HG03565 (cell line): ENCODE data around the gene CLIC3.

Experiments used
- ATAC-seq: cut with Tn5 transposase; IDR thresholded peaks from one replicate; pipeline ENCODE4 v1.9.1; 2021; ENCODE audit warnings: mild to moderate bottlenecking, moderate library complexity; ENCODE audit not compliant: unreplicated experiment

Gene CLIC3

DNA sequence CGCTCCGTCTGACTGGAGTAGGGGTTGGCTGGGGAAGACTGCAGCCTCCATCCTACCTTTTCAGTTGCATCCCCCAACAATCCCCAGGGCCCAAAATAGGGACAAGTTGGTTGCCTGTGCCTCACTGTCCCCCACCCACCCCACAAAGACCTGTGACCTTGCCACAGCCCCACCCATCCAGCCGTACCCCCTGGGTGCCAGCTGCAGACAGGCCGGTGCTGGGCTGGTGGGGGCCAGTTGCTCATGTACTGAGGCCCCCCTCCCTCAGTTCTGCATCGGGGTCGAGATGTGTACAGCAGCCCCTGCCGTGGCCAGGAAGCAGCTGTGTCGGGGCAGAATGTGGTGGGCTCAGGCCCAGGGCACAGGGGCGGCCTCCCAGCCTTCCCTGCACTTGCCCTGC lies 13.2 kb downstream of the CLIC3 start:
- ATAC-seq: no peak

DNA sequence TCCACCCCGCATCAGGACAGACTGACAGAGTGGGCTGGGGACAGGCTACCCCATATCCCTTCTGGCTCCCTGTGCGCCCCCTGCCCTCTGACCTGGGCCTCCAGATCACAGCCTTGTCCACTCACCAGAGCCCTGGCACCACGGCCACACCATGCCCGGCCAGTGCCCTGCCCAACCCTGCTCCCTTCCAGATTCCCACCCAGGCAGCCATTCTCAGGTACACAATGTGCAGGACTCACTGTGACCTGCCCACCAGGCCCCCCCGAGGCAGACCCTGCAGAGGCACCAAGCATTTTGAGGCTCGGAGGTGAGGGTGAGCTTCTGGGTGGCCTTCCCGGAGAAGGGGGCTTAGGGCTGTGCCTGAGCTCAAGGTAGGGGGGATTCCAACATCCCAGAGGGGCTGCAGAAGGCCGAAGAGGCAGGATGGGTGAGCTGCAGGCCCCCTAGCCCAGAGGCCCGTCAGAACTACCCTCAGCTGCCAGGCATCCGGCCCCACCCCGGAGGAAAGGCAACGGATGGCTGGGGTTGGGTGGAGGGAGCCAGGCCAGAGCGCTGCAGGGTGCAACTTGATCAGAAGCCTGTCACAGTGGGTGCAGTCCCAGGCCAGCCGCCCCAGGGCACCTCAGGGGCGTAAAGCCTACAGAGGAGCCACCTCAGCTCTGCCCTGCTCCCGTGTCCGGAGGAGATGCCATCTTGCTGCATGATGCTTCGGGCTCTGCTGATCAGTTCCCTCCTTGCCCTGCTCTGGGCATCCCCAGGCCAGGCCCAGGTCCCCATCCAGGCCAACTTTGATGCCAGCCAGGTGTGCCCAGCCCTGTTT lies 13.9 kb downstream of the CLIC3 start, which contains the start of gene LCNL1:
Gene LCNL1, plus strand, starts transcription at position 762 of the 820 bp plus-strand sequence. CDS start 594 bp downstream, outside the sequence.
- ATAC-seq: no peak

DNA sequence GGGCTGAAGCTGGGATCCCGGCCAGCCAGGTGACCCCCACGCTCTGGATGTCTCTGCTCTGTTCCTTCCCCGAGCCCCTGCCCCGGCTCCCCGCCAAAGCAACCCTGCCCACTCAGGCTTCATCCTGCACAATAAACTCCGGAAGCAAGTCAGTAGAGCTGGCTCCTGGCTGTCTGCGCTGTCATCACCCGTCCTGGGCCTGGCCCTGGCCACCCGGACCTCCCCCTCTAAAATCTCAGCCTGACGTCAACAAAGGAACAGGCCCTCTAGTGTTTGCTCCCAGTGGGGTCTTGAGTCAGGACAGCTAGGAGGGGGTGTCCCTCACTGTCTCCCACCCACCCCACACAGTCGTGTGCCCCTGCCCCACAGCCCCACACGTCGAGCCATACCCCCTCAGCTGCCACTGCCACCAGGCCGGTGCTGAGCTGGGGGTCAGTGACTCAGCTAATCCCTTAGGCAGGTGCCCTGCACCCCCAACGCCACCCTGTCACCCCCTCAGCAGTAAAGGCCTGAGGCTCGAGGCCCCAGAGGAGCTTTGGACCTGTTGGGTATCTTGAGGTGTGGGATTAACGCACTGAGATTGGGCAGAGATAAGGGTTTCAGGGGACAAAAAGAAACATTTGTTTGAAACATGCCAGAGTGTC lies 14.7 kb downstream of the CLIC3 start:
- ATAC-seq: no peak

DNA sequence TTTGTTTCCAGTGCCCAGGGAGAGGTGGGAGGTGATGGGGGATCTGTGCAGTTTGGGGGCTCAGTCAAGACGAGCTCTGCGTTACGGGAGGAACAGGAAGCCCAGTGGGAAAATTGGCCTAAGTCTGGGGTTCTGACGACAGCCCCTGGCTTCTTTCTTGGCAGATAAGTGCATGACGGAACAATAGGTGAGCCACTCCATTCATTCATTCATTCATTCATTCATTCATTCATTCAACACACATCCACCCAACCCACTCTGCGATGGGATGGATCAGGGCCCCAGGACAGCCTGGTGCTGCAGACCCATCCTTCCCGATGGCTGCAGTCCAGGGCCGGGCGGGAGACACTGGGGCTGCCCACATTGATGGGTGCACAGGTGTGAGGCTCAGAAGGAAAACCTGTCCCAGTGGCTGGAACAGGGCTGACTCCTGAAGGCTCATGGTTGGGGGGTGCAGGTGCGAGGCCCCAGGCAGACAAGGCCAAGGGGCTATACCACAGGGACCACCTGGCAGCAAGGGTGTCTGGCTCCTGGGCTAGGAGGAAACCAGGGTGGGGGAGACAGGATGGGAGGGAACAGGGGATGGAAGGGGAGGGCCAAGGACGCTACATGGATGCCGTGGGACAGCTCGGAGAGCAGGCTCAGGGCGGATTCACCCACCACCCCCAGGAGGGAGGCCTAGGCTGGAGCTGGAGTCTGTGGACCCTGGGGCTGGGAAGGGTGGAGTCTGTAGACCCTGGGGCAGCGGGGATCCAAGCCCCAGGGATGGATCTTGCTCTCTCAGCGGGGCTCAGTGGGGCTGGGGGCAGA lies 15.5 kb downstream of the CLIC3 start:
- no peak for ATAC-seq

DNA sequence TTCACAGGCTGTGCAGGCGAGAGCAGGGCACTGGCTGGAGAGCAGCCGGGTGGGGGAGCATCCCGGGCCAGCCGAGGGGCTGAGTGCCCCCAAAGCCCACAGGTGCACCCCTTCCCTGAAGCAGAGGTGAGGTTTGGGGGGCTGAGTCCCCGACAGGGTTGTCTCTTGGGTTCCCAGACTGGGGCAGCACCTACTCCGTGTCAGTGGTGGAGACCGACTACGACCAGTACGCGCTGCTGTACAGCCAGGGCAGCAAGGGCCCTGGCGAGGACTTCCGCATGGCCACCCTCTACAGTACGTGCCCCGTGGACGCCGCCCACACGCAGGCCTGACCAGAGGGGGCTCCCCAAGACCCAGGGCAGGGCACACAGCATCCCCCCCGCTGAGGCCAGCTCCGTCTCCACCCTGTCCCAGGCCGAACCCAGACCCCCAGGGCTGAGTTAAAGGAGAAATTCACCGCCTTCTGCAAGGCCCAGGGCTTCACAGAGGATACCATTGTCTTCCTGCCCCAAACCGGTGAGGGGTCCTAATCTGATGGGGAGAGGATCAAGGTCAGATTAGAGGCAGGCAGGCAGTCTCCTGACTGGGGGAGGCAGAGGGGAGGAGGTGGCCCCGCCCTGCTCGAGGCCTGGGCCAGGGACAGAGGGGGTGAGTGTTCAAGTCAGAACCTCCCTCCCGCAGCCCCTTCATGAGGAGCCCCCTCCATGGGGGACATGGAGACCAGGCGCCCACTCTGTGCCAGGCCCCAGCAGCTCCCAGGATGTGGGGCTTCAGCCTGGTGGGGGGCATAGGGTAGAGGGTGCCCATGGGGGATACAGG lies 16.4 kb downstream of the CLIC3 start:
- no peak for ATAC-seq

DNA sequence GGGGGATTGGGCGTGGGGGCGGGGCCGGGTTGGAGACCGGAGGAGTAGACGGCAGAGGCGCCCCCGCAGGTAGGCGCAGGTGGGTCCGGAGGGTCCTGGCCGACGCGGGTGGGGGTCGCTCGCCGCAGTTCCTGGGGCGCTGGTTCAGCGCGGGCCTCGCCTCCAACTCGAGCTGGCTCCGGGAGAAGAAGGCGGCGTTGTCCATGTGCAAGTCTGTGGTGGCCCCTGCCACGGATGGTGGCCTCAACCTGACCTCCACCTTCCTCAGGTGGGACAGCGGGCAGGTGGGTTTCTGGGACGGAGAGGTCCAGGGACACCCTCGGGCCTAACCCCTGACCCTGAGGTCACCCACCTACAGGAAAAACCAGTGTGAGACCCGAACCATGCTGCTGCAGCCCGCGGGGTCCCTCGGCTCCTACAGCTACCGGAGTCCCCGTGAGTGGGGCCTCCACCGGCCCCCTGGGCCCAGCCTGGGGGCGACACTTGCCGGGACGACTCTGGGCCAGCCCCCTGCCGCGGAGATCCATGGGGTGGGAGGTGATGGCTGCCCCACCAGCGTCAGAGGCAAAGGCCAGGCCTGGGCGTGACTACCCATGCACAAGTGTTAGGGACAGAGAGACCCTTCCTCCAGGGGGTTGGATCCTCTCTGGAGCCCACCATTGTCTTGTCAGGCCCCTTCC lies 17.4 kb downstream of the CLIC3 start:
- no peak for ATAC-seq

DNA sequence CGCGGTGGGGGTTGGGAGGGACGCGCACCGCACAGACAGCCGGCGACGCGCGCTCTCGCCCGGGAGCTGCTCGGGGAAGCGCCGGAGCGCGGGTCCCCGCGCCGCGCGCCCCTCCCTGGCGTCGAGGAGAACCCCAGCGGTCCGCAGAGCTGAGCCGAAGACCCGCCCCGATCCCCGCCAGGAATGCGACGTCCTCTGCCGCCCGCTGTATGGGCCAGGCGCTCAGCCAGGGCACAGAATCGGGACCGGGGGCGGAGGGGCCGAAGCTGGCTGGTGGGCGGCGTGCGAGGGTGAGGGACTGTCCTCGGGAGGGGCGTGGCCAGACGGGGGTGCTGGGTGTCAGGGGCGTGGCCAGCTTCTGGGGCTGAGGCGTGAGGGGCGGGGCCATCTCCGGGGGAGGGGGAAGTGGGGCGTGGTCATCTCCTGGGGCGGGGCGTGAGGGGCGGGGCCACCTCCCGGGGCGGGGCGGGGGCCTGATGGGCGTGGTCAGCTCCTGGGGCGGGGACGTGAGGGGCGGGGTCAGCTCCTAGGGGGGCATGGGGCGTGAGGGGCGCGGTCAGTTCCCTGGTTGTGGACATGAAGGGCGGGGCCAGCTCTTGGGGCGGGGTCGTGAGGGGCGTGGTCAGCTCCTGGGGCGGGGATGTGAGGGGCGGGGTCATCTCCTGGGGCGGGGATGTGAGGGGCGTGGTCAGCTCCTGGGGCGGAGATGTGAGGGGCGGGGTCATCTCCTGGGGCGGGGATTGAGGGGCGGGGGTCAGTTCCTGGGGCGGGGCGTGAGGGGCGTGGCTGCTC lies 18.1 kb downstream of the CLIC3 start:
- no peak for ATAC-seq

DNA sequence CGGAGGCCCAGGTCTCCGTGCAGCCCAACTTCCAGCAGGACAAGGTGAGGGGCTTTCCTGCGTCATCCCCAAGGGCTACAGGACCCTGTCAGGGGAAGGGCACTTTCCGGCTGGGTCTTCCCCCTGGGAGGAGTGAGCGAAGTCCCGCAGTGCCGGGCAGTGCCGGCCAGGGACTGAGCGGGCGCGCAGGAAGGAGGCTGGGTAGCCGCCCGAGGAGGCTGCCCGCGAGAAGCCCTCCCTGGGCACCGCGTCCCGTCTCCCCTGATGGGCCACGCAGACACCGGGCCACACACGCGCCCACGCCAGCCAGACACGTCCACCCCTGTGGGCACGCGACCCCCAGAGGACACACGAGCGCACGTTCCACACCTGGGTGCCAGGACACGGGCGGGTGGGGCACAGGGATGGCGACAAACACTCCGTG lies 18.7 kb downstream of the CLIC3 start:
- ATAC-seq: no peak

DNA sequence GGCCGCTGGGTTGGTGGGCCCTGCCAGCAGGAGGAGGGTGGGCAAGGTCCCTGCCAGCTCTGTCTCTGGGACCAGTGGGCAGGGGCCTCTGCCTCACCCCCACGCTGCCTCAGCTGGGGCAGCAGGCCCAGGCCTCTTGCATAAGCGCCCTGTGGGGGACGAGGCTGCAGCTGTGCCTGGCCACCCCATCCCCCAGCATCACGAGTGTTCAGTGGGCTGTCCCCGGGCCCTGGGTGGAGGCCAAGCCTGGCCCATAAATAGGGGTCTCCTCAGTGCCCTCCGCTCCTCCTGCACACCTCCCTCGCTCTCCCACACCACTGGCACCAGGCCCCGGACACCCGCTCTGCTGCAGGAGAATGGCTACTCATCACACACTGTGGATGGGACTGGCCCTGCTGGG lies 19.1 kb downstream of the CLIC3 start, which contains the start of gene PTGDS:
Gene PTGDS, plus strand, starts transcription at position 282 of the 400 bp plus-strand sequence. Its CDS starts 75 bp downstream, at position 357.
- no peak for ATAC-seq

DNA sequence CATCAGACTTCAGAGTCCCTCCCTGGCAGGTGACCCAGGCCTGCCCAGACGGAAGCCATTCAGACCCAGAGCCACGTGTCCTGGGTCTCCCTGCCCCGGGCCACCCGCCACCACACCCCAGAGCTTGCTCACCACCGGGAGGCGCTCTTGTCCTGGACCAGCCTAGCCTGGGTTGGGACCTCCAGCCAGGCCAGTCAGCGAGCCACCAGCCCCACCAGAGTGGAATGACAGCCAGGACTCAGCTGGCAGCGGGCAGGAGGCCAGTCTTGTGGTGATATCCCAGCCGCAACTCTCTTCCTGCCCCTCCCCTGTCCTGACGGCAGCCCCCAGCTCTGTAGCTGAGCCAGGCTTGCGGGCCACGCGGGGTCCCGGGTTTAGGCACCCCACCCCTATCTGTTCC lies 20.7 kb downstream of the CLIC3 start:
- no peak for ATAC-seq

DNA sequence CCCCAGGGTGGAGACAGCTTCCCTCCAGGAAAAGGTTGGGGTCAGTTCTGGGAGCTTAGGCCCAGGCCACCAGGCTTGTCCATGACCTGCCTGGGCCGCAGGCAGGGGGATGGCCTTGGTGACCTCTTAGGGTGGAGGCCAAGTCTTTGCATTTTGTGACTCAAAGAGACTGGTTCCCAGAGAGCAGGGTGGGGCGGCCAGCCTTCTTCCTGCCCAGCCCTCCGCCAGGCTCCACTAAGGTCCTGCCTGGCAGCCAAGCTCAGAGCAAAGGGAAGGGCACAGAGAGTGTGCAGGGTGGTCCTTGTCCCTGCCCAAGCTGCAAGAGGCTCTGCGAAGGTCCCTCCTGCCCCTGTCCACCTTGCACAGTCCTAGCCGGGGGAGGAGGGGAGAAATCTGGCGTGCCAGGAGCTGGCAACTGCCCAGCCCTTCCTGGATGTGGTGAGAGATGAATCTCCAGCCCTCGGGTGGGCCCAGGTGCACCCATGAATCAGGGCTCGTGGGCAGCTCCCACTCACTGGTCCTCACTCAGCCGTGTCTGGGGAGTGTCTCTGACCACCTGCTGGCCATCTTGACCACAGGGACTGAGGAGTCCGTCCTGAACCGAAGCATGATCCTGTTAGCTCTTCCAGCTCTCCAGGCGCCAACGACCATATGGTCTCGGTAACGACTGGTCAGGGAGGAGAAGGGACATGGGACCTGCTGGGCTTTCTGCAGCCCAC lies 21.4 kb downstream of the CLIC3 start:
- ATAC-seq: no peak

DNA sequence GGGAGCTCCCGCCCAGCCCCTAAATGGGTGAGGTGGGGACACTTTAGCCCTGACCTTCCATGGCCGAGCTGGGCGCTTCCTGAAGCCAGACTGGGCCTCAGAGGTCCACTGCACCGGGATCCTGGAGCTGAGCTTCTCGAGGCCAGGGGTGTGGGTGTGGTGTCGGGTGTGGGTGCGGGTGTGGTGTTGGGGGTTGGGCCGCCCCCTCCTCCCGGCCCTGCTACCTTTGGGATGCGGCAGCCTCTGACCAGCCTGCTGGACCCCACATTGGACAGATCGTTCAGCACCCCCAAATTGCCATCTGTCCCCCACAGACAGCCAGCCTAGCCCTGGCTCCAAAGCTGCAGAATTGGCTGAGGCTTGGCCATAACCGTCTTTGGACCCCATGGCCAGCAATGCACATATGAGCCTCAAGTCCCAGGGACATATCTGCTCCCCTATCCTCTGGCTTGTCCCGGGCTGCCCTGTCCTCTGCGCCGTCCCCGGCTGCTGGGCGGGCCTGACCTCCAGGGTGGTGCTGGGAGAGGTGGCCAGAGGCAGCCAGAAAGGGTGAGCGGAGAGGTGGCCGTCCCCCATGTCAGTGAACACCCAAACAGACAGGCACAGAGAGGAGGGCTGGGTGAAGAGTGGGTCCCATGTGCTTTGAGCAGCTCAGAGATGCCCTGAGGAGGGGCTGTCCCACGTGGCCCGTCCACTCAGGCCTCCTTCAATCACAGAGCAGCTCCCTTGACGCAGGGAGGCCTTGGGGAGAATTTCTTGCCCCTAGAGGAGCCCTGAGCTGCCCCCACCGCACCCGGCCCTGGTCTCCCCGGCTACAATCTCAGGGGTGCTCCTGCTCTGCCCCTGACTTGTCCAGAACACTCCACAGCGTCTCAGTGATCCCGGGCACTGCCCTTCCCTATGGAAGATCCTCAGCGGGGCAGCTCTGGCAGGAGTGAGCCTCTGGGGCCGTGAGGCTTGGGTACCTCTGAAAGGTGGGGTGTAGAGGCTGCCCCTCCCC lies 22.4 kb downstream of the CLIC3 start:
- no peak for ATAC-seq

DNA sequence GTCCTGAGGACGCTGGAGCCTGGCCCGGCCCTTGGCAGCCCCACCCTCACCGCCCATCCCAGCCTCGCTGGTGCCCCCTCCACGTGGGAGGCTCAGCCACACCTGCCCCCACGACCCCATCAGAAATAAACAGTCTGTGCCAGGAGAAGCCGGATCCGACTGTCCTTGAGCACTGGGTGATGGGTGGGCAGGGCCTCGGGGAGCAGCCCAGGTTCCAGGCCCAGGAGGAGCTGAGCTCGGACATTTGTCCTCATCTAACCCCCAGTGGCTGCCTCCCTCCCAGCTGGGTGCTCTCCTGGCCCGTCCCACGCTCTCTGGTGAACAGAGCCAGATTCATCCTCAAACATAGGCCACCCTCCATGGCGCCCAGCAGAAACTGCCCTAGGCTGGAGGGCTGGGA lies 23.6 kb downstream of the CLIC3 start:
- ATAC-seq: no peak

DNA sequence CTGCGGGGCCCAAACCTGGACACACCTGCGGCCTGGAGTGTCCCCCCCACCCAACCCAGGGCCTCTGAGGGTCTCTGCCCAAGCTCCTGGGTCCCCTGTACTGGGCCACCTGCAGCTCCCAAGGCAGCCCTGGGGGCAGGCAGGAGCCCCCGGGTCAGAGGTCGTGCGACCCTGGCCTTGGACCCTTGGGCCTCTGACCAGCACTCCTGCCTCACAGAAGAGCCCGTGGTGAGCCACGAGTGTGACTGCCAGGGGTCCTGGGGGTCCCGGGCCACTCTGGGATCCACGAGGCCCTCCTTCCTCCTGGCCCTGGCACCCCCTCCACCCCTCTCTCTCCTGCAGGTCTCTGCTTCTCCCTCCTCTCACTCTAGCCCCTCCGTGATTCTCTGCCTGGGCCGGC lies 24.0 kb downstream of the CLIC3 start:
- no peak for ATAC-seq

DNA sequence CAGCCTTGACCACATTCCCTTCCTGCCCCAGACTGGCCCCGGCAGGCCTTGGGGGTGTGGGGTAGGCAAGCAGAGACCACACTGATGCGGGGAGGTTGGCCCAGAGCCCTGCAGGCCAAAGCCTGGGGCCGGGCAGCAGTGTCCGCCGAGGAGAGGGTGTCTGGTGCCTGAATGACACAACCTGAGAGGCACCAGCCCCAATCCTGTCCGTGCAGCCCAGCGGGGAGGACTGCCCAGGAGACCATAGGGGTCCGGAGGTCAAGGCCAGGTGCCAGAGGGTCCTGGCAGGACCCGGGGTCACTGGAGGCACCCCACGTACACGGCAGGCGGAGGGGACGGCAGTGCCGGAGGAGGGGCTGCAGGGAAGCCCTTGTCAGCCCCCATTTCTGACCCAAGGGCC lies 24.6 kb downstream of the CLIC3 start:
- ATAC-seq: no peak

DNA sequence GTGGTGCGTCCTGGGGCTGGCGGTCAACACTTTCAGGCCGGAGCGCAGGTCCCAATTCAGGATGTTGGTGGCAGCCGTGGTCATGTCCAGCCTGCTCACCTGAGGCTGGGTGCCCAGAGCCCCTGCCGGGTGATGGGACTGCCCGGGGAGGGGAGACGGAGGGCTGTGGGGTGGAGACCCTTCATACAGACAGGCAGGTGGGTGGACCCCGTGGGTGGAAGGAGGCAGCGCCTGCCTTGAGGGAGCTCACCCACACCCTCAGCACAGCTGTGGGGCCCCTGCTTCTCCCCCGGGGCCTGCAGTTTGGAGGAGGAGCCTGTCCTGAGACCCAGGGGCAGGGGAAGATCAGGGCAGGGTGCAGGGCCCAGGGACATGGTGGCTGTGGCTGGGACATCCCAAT lies 26.0 kb downstream of the CLIC3 start:
- no peak for ATAC-seq

DNA sequence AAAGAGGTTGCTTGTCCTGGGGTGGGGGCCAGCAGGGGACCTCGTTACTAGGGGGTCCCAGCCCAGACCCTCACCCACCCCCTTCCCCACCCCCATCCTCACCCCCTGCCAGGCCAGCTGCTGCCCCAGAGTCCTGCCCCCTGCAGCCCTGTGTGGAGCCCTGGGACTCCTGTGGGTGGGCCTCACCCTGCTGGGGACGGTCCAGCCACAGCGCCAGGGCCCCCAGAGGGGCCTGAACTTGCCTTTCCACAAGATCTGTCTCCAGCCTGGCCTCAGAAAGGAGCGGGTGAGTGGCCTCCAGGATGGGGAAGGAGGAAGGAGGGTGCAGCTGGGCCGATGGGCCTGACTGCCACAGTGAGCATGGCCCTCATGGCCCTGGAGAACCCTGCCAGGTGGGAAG lies 26.6 kb downstream of the CLIC3 start:
- ATAC-seq: no peak
